HG03439 (cell line): Measurements from ENCODE around the gene WWC2.
"Not testable (repeated sequence)": the region's sequence is repeated elsewhere in the genome, so short reads cannot be mapped to it uniquely, and the experiment has no call there.

ENCODE experiments used
- ATAC-seq: cut with Tn5 transposase; IDR thresholded peaks from one replicate; pipeline ENCODE4 v1.9.1; 2021; ENCODE audit warnings: mild to moderate bottlenecking, moderate library complexity; ENCODE audit not compliant: unreplicated experiment

Gene WWC2

DNA sequence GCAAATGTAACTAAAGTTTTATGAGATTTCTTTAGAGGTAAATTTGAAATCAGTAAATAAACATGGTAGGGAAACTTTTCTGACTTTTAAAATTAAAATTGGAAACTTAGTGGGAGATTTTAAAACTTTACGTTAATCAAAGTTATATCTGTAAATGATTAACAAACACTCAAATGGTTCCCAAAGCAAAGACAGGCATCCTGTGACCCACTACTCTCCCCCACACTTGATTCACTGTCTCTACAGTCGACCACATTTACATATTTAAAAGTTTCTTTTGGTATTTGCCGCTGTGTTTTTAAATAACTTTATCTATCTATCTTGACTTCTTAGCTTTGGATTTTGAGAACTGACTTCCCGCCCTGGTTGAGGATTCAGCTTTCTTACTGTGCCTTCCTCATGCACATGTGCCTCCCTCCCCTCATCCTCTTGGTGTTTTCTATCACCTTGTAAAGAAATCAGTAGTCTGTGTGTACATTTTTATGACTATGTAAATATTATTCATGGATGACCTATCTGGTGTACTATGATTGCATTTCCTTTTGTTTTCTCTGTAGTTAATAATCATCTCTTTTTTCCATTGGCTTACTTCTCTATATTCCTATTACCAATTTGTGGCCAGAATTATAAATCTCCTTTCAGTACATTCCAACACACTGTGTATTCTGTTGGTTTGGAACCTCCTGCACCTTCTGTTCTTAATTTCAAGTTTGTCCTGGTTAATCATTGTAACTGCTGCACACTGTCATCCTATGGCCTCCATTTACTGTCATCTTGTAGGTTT lies 72.6 kb downstream of the WWC2 start:
- ATAC-seq, result no peak

DNA sequence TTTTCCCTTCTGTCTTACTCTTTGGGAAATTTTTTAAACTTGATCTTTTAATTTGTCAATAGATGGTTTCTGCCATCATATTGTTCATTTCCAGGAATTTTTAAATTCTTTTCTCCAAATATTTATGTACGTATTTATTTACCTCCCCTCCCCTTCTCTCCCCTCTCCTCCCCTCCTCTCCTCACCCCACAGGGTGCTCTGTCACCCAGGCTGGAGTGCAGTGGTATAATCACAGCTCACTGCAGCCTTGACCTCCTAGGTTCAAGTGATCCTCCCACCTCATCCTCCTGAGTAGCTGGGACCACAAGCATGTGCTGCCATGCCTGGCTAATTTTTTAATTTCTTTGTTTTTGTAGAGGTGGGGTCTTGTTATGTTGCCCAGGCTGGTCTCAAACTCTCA lies 73.8 kb downstream of the WWC2 start:
- no peak for ATAC-seq

DNA sequence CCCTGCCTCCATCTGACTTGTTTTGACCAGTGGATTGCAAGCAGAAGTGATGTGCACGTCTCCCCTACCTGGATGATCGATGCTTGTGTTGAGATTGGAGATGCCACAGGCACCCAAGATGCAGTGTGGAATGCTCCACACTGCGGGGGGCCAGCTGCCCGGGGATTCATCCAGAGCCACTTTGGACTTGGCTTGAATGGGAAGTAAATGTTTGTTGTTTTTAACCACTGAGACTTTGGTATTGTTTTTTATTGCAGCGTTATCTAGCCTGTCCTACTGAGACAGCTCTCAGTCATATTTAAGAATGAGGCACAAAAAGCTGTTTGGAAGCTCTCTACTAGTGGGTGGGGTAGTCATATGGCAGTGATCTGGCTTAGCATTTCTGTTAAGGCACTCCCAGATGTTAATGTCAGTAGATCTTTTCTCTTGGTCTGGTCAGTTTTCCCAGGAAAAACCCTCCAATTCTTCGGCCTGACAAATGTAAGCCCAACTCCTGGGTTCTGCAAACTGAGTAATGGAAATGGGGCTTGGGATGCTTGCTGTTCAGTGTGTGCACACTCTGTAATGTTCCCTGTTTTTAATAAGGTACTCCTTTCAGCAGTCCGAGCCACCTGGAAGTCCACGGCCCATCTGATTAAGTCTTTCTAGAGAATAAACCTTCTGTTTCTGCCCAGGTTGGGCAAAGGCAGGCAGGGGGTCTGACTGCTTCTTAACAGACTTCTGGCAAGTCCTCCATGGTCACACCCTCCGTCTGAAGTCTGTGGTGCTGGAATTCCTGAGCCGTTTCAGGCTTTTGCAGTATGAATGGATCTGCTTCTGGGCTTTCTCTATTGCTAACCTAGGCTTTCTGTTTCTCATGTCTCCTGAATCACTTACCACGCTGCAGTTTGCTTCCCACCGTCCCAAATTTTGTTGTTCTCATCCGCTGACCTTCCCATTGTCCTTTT lies 74.8 kb downstream of the WWC2 start:
- no peak for ATAC-seq

DNA sequence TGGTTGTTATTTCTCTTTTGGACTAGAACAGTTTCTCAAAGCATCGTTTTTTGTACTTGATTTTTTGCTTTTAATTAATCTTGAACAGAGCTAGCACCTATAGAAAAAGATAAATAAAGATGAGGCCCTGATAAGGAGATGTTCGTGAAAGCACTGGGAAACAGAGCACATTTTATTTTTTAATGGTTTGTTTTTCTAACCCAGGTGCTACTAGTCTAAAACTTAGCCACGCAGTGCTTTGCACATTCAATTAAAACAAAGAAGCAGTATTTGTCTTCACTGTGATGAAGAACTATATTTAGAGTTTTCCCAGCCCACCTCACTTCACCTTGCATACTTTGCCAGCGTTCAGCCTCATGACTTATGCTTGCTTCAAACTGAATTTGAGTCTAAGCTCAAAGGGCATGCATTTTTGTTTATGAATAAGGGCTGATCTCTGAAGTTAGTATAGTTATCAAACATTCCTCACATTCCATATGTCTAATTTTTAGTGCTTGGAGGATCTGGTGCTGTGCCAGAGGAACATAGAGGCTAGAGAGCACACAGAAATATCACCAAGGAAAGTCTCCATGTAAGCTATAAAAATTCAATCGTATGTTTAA lies 76.7 kb downstream of the WWC2 start:
- ATAC-seq, result no peak

DNA sequence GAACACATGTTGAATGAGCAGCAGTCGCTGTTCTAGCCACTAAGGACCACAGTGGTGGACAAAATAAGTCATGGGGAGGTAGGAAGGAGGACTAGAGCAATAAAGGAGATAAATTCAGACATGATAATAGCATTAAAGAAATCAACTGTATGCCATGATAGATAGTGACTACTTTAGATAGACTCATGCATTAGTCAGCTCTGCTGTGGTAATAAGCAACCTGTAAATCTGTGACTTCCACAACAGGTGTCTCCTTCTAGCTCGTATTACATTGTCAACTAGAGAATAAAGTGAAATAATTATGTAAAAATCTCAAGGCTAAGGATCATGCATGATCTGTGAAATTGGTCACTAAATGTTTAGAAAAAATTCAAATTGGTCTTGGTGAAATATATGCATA lies 77.9 kb downstream of the WWC2 start:
- no peak for ATAC-seq

DNA sequence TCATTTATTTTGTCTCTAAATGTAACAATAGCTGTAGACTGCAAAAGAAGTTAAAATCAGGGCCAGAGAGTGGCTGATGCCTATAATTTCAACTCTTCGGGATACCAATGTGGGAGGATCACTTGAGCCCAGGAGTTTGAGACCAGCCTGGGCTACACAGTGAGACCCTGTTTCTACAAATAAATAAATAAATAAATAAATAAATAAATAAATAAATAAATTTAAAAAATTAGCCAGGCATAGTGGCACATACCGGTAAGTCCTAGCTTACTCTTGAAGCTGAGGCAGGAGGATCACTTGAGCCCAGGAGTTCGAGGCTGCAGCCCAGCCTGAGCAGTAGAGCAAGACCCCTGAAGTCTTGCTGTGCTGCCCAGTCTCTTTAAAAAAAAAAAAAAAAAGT lies 79.1 kb downstream of the WWC2 start:
- ATAC-seq, result no peak

DNA sequence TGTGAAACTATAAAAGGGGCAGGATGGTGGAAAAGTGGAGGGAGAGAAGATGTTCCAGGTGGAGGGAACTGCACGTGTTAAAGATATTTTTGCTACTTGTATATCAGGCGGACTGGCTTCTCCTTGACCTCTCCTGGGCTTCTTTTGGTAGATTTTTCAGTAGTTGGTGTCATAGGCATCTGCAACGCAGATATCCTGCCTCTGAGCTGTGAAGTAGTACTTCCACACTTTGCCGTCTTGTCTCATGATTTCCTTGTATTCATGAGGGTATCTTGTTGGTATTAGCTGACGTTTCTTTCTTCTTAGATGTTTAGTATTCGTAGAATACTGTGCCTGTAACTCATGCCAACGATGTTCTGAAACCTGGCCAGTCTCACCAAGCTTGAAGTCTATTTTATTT lies 81.0 kb downstream of the WWC2 start:
- no peak for ATAC-seq

DNA sequence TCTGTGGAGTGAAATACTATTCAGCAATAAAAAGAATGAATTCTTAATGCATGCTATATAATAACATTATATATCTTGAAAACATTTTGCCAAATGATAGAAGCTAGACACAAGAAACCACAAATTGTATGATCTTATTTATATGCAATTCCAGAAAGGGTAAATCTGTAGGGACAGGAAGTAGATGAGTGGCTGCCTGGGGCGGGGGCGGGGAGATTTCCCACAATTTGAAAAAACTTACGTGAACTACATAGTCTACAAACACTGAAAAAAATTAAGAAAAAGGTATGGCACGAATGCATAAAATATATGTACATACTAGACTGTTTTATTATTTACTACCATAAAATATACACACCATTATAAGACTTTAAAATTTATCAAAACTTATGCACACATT lies 81.6 kb downstream of the WWC2 start:
- no peak for ATAC-seq

DNA sequence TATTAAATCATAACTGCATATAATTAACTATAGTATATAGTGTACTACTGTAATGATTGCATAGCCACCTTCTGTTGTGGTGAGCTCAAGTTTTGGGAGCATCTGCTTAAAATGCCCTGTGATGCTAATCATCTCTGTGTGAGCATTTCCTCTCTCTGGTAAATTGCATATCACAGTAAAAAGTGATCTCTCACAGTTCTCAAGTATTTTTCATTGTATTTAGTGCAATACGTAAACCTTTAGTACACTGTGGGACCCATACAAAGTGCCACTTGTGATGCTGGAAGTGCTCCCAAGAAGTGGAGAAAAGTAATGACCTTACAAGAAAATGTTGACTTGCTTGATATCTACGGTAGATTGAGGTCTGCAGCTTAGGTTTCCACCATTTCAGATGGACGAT lies 82.0 kb downstream of the WWC2 start:
- no peak for ATAC-seq

DNA sequence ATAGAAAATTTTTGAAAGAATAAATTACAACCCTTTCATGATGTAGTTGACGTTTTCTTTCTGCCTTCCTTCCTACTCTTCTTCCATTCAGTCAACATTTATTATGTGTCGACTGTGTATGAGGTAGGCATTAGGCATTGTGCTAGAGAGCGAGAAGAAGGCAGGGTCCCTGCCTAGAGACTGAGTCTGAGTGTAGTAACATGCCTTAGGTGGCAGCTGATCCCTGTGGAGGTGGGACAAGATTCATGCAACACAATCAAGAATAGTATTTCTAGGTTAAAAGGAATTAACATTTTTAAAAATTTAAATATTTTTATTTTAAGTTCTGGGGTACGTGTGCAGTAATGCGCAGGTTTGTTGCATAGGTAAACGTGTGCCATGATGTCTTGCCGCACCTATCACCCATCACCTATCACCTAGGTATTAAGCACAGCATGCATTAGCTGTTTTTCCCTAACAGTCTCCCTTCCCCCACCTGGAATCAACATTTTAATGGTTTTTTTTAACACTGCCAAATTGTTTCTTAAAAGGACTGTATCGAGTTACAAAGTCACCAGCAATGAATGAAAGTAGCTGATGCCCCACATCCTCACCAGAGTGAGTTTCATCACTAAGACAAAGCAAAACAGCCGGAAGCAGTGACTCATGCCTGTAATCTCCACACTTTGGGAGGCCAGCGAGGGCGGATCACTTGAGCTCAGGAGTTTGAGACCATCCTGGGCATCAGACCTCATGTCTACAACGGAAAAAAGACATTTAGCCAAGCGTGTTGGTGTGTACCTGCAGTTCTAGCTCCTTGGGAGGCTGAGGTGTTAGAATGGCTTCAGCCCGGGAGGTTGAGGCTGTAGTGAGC lies 84.0 kb downstream of the WWC2 start:
- no peak for ATAC-seq

DNA sequence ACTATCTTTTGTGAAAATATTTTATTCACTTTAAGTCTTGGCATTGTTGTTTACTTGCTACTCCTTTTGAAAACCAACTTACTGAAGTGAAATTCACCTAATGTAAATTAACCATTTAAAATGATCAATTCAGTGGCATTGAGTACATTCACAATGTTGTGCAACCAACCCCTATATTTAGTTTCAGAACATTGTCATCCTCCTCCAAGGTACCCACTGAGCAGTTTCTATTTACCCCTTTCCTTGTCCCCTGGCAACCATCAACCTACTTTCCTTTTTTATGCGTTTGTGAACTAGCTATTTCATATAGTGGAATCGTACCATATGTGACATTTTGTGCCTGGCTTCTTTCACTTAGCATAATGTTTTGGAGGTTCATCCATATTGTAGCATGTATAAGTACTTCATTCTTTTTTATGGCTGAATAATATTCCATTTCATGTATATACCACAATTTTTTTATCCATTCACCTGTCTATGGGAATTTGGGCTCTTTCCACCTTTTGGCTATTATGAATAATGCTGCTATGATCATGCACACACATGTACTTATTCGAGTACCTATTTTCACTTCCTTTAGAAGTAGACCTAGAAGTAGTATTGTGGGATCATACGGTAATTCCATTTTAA lies 85.0 kb downstream of the WWC2 start:
- ATAC-seq, result no peak

DNA sequence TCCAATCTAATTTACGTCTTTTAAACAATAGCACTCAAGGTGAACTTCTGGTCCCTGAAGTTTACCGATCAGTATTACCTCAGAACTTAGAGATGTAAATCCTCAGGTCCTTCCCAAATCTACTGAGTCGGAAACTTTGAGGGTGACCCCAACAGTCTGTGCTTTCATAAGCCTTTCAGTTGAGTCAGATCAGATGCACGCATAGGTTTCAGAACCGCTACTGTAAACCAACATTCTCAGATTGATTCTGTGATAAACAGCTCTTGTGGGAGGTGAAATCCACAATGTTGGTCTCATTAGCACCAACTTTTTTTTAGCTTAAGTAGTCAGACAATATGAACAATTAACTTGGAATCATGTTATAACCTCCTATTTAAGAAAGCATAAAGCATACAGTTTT lies 86.0 kb downstream of the WWC2 start:
- no peak for ATAC-seq

DNA sequence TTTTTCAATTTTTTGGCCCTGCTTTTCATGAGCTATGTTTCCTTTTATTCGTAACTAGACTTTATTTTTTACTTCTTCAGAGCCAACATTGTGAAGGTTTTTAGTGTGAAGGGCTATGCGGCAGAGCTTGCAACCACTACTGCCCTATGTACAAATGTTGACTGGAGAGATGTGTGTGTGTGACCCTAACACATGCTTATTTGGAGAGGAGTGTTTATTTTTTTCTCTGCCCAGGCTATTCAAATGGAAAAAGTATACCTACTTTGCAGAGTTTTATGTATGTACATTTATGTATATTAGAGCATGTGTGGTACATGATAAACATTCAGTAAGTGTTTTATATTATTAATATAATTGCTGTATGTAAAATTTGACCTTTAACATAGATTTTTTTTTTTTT lies 86.5 kb downstream of the WWC2 start:
- ATAC-seq, result no peak

DNA sequence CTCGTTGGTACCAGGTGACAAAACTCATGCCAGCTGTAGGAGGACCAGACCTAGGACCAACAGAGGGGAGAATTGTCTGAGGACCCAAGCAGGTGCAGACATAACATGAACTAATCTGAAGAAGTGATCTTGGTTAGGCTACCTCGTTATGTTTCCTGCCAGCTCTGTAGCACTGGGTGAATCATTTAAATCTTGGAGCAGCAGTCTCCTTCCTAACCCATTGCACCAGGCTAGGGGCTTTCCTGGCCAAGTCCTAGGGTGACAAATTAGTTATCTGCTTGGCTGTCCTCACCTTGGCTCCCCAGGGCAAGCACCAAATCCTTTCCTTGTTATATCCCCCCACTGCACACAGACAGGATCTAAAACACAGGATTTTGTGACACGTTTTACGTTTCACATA lies 87.8 kb downstream of the WWC2 start:
- no peak for ATAC-seq

DNA sequence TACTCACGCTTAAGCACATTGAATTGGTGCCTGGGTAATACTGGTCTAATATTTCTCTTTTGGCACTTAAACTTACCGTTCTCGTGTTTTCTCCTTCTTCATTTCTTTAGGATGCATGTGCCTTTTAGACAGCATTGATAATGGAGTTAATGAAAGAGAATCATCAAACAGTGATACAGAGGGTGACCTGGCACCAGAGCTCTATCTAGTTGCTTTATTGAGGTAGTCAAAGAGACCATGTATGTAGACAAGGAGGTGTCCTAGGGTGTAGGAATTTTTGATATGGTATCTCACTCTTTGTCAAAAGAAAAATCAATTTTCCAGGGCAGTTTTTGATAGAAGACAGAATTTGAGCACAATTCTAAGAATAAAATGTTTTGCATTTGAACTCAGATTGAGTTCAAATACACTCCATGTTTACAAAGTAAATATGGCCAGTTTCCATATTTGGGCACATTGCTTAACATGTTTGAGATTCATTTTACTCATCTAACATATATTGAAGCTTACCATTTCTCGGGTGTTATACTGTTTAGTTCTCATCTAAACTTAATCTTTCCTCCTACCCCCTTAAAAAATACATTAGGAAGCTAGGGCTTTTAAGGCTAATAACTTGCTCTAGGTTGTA lies 92.0 kb downstream of the WWC2 start:
- no peak for ATAC-seq

DNA sequence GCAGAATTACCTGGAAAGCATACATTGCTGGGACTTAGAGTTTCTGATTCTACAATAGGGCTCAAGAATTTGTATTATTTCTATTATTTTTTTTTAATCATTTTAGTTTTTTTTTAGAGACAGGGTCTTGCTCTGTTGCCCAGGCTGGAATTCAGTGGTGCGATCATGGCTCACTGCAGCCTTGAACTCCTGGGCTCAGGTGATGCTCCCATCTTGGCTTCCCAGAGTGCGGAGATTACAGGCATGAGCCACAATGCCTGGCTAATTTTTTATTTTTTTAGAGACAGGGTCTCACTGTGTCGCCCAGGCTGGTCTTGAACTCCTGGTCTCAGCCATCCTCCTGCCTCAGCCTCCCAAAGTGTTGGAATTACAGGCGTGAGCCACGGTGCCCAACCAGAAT lies 92.6 kb downstream of the WWC2 start:
- ATAC-seq, result no peak

DNA sequence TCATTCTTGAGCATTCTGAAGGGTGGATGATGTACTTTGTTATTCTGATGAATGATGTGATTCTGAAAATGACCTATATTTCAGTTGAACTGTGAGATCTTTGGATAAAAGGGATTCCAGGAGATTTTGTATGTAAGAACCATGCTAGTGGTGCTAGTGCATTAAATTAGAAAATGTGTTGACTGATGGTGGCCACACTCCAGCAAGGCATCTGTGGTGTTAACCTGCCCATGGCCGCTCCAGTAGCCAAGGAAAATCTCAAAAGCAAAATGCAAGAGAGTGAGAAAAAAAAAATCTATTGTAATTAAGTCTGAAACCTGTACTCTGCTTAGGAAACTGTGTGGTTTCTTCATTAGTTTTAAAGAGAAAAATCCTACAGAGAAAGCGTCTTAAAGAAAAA lies 93.5 kb downstream of the WWC2 start:
- ATAC-seq, result no peak

DNA sequence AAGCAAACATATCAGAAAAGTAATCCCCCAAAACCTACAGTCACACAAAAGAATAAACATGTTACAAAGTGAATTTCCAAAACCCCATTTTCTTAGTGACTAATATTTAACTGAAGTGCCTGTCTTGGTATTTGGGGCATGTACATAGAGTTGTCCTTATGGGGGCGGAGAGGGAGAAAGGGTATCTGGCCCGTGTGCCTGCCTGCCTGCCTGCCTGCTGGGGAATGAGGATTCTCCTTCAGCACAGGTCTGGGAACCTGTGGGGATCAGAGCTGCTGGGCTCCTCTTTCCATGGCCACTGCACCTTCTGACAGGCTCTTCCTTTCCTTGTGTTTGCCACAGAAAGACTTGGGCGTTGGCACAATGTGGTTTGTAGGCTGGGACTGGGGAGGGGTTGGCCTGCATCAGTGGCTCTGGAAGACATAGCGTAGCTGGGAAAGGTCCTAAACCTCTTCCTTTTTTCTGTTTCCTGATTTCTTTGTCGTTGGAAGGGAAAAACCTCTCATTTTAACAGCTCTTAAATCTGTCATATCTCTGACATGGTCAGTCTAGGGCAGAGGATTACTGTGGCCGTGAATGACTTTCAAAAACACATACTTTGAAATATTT lies 94.8 kb downstream of the WWC2 start:
- ATAC-seq, result not testable (repeated sequence)

DNA sequence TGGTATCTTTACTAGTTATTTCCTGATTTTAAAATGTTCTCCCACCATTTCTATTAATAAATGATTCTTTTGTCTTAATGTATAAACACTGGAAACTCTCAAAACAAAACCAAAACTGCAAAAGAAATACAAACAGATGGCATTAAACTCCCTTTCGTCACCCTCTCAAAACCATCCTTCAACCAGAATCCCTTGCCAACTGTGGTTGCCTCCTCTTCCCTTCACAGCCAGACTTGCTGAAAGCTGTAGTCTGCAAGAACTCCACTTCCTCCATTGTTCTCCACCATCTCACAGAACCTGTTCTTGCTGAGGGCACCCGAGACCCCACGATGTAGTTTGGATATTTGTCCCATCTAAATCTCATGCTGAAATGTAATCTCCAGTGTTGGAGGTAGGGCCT lies 96.5 kb downstream of the WWC2 start:
- no peak for ATAC-seq

DNA sequence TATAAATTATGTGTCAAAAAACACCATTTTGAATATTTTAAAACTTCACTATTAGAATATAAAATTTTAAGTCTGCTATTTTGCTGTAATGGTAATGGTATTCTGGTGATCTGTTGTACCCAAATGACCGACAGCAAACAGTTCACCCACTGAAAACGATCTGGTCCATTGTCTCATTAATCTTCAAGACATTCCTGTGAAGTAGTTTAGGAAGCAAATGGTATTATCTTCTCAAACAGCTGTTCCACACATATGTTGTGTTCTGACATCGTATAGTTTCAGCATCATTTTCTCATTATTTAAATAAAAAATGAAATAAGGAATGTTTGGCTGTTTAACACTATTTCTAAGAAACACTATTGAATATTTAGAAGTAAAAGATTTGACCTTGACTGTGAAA lies 98.1 kb downstream of the WWC2 start:
- no peak for ATAC-seq
